Neuronal stem cell (in vitro differentiated cells): ENCODE results near the gene ENPP1.

Experiments
- DNase-seq: peaks from one replicate; pipeline ENCODE4 v3.0.0-alpha.2; 2013; ENCODE audit warnings: low spot score
- H2AFZ ChIP-seq: one replicate; pipeline ENCODE4 v1.6.1; 2013; ENCODE audit warnings: mild to moderate bottlenecking, low read length, inconsistent platforms
- H2AK5ac ChIP-seq: 2 replicates; pipeline ENCODE4 v1.6.1; 2013; ENCODE audit warnings: low read depth, mild to moderate bottlenecking, inconsistent platforms, low read length, moderate library complexity, mixed read lengths
- H2BK120ac ChIP-seq: 2 replicates; pipeline ENCODE4 v1.6.1; 2013; ENCODE audit warnings: low read depth, mild to moderate bottlenecking, inconsistent platforms, low read length, moderate library complexity, mixed read lengths
- H2BK12ac ChIP-seq: one replicate; pipeline ENCODE4 v1.6.1; 2013; ENCODE audit warnings: low read length, inconsistent platforms
- H2BK15ac ChIP-seq: 2 replicates; pipeline ENCODE4 v1.6.1; 2013; ENCODE audit warnings: mild to moderate bottlenecking, low read length, inconsistent platforms, mixed read lengths
- H2BK5ac ChIP-seq: one replicate; pipeline ENCODE4 v1.6.1; 2013; ENCODE audit warnings: inconsistent platforms, mild to moderate bottlenecking, low read length, moderate library complexity
- H3K14ac ChIP-seq: one replicate; pipeline ENCODE4 v1.6.1; 2013; ENCODE audit warnings: low read length, inconsistent platforms
- H3K18ac ChIP-seq: 2 replicates; pipeline ENCODE4 v1.6.1; 2013; ENCODE audit warnings: low read length, inconsistent platforms
- H3K23ac ChIP-seq: 2 replicates; pipeline ENCODE4 v1.6.1; 2013; ENCODE audit warnings: low read depth, mild to moderate bottlenecking, mixed read lengths, low read length, inconsistent platforms; ENCODE audit not compliant: poor library complexity
- H3K27ac ChIP-seq: replicated peaks from 3 replicates; pipeline ENCODE4 v1.5.1; 2013; ENCODE audit warnings: low read length, inconsistent platforms
- H3K27me3 ChIP-seq, 3 experiments: 2 replicates each; pipeline ENCODE4 v1.6.1; 2013; ENCODE audit warnings: low read length in 3 of 3, mild to moderate bottlenecking in 2 of 3, inconsistent platforms in 1 of 3, low read depth in 1 of 3, mixed read lengths in 1 of 3, moderate library complexity in 1 of 3; ENCODE audit not compliant: control insufficient read depth in 3 of 3, insufficient read depth in 3 of 3
- H3K36me3 ChIP-seq, 2 donors: replicated peaks in 1 of 2; 2 replicates each; pipeline ENCODE4 v1.6.1; 2013; ENCODE audit warnings: low read length in 2 of 2; ENCODE audit not compliant: control insufficient read depth in 2 of 2, insufficient read depth in 2 of 2
- H3K4ac ChIP-seq: 2 replicates; pipeline ENCODE4 v1.6.1; 2013; ENCODE audit warnings: inconsistent platforms, mild to moderate bottlenecking, low read length, moderate library complexity
- H3K4me1 ChIP-seq, 2 donors: 1 replicate in 1 of 2; 2 replicates in 1 of 2; pipeline ENCODE4 v1.6.1; 2013; ENCODE audit warnings: low read length in 2 of 2, low read depth in 1 of 2; ENCODE audit not compliant: control insufficient read depth in 2 of 2, insufficient read depth in 1 of 2
- H3K4me2 ChIP-seq: one replicate; pipeline ENCODE4 v1.6.1; 2013; ENCODE audit warnings: mild to moderate bottlenecking, low read length, inconsistent platforms; ENCODE audit not compliant: insufficient read depth, poor library complexity, severe bottlenecking
- H3K4me3 ChIP-seq, 2 donors: 2 replicates each; pipeline ENCODE4 v1.5.1; 2013; ENCODE audit warnings: low read length in 2 of 2, mild to moderate bottlenecking in 2 of 2, inconsistent platforms in 1 of 2, moderate library complexity in 1 of 2
- H3K79me1 ChIP-seq: one replicate; pipeline ENCODE4 v1.6.1; 2013; ENCODE audit warnings: low read depth, mild to moderate bottlenecking, inconsistent platforms, low read length, moderate library complexity
- H3K9ac ChIP-seq: one replicate; pipeline ENCODE4 v1.6.1; 2013; ENCODE audit warnings: mild to moderate bottlenecking, low read depth, low read length, inconsistent platforms; ENCODE audit not compliant: poor library complexity
- H3K9me3 ChIP-seq, 2 donors: replicated peaks in 1 of 2; 2 replicates each; pipeline versions ENCODE3 to v1.6.1; 2013; ENCODE audit warnings: low read length in 2 of 2, mild to moderate bottlenecking in 2 of 2, inconsistent platforms in 1 of 2, low read depth in 1 of 2, mixed read lengths in 1 of 2, moderate library complexity in 1 of 2; ENCODE audit not compliant: control insufficient read depth in 2 of 2, insufficient read depth in 1 of 2
- H4K8ac ChIP-seq: one replicate; pipeline ENCODE4 v1.6.1; 2013; ENCODE audit warnings: low read depth, mild to moderate bottlenecking, inconsistent platforms, low read length, moderate library complexity
- H4K91ac ChIP-seq: one replicate; pipeline ENCODE4 v1.6.1; 2013; ENCODE audit warnings: low read length, low read depth, mild to moderate bottlenecking, inconsistent platforms; ENCODE audit not compliant: poor library complexity
- WGBS, 2 donors: extraction: QIAGEN DNeasy Blood & Tissue Kit; methylation state at CpG; one replicate each; pipeline ENCODE4 v1.1.7; 2013; ENCODE audit warnings: missing lambda C conversion rate in 2 of 2, mixed read lengths in 1 of 2; ENCODE audit not compliant: insufficient read length in 2 of 2, insufficient replicate concordance in 1 of 2; ENCODE audit errors: extremely low coverage in 2 of 2; 5-methylcytosine and 5-hydroxymethylcytosine counted together

ENPP1 gene

DNA sequence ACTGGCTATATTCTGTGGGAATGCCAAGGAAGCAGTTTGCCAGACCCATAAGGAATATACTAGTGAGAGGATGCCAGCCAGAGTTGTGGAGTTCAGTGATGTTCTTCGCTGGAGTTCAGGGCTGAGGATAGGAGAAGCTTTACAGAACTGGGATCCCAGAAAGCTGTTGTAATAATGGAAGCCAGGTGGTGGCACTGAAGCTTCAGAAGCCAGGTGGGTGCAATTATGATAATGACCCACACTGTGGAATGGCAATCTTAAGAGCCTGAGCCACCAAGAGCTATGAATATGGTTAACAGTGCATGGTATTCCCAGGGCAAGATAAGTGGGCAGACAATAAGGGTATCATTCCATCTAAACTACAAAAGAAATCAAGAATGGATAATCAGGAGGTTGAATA lies 25.1 kb upstream of the ENPP1 start:
- no CpG with 5 or more reads among the region's 1 CpG for WGBS, 2 donors

DNA sequence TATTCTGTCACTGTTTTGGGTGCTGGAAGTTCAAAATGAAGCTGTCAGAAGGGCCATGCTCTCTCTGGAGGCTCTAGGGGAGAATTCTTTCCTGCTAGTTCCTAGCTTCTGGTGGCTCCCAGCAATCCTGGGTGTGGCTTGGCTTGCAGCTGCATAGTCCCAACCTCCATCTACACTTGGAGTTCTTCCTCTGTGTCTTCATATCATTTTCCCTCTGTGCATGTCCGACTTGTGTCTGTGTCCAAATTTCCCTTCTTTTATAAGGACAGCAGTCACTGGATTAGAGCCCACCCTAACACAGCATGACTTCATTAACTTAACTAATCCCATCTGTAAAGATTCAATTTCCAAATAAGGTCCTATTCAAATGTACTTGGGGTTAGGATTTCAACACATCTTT lies 23.3 kb upstream of the ENPP1 start:
- no peak for DNase-seq
- Histone ChIP-seq H3K4me2 (no peak overlapping the region), H2BK5ac (no peak overlapping the region), H4K8ac (no peak overlapping the region), H2BK15ac (no peak overlapping the region), H2AFZ (no peak overlapping the region), H3K4me1 (no peaks in the 10 kb centered on the region), H3K23ac (no peak overlapping the region), H3K79me1 (no peaks in the 10 kb centered on the region), H3K9me3 (no peaks in the 10 kb centered on the region), H4K91ac (no peak overlapping the region), H2AK5ac (no peak overlapping the region), H3K18ac (no peak overlapping the region), H3K27ac (no peak overlapping the region), H2BK12ac (no peak overlapping the region), H3K4me3 (no peak overlapping the region), H3K36me3 (no peaks in the 10 kb centered on the region), H3K14ac (no peak overlapping the region), H3K4ac (no peak overlapping the region), H3K9ac (no peak overlapping the region), H3K27me3 (peaks cover 0 to 2% (median 0%) of the 10 kb centered on the region in 3 experiments), H2BK120ac (no peak overlapping the region)
- WGBS, 2 donors: no CpG with 5 or more reads among the region's 1 CpG

More for the DNA sequence above, 25.1 kb upstream of the ENPP1 start:
- H3K23ac ChIP-seq: no peak overlapping the region
- no peaks in the 10 kb centered on the region for H3K79me1 ChIP-seq
- H3K4me1 ChIP-seq: no peaks in the 10 kb centered on the region
- no peak overlapping the region for H3K18ac ChIP-seq
- no peaks in the 10 kb centered on the region for H3K36me3 ChIP-seq
- no peak overlapping the region for H2BK120ac ChIP-seq
- H3K14ac ChIP-seq: no peak overlapping the region
- no peak overlapping the region for H4K8ac ChIP-seq
- no peak for DNase-seq
- no peak overlapping the region for H2BK5ac ChIP-seq
- no peak overlapping the region for H3K4ac ChIP-seq
- H4K91ac ChIP-seq: no peak overlapping the region
- no peak overlapping the region for H2AFZ ChIP-seq
- no peak overlapping the region for H2BK15ac ChIP-seq
- no peaks in the 10 kb centered on the region for H3K9me3 ChIP-seq
- no peak overlapping the region for H2AK5ac ChIP-seq
- H3K4me2 ChIP-seq: no peak overlapping the region
- H3K4me3 ChIP-seq: no peak overlapping the region
- no peak overlapping the region for H2BK12ac ChIP-seq
- H3K27ac ChIP-seq: no peak overlapping the region
- H3K27me3 ChIP-seq: peaks cover 0 to 2% (median 0%) of the 10 kb centered on the region in 3 experiments
- H3K9ac ChIP-seq: no peak overlapping the region

DNA sequence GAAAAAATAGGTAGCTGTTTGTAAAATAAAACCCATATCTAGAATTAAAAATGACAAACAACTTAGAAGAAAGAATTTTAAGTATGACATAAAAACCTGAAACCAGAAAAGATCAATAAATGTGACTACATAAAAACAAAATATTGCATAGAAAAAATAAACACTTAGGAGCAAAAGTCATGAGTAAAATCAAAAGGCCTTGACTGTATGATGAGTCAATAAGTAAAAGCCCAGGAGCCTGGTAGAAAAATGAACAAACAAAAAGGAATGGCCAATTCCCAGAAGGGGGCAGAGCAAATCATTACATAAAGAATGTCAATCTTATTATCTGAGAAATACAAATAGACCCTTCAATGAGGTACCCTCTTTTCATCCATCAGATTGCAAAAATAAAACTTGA lies 20.7 kb upstream of the ENPP1 start:
- no peak overlapping the region for H3K27ac ChIP-seq

DNA sequence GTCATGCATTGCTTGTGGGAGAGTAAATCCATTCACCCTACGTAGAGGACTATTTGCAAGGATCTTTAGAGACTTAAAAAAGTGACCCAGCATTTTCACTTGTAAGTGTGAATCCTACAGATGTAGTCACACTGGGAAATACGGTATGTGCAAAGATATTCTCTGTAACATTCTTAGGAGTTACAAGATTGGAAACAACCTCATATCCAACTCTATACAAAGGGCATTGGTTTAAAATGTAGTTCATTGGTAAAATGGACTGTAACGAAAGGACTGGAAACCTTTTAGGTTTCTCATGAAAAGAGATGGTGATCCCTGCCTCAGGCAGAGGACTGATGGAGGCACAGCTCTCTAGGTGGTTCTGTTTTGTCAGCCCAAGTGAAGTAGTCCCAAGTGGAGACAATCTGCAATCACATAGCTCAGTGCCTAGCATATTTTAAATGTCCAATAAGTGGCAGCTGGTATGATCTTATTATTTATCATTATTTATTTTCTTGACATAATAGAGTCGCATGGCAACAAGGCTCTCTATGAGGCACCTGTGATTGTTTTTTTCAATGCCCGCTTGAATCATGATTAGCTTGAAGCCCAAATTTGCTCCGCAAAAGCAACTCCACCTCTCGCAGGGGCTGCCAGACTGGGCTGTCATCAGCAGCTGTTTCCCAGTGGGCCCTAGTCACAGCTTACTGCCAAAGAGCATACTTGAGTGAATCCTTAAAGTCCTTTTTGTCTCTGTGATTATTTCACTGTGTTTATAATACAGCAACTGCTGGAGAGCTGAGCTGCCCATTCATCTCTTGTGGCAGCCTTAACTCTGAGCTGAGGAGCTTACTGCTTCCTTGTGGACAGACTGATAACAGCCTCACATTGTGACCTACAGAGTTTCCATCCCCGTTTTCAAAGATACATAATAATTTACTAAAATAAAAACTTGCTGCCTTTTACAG lies 19.8 kb upstream of the ENPP1 start:
- no peak overlapping the region for H3K14ac ChIP-seq
- H3K36me3 ChIP-seq: no peaks in the 10 kb centered on the region
- H3K18ac ChIP-seq: no peak overlapping the region
- H2BK15ac ChIP-seq: no peak overlapping the region
- peaks cover 0 to 2% of the 10 kb centered on the region in 2 donors for H3K4me1 ChIP-seq
- no peak overlapping the region for H3K27ac ChIP-seq
- H3K27me3 ChIP-seq: peaks cover 0 to 2% (median 0%) of the 10 kb centered on the region in 3 experiments
- H3K9me3 ChIP-seq: no peaks in the 10 kb centered on the region
- no peak overlapping the region for H2BK12ac ChIP-seq
- no peak overlapping the region for H3K4me3 ChIP-seq
- H3K4me2 ChIP-seq: no peak overlapping the region
- H2AFZ ChIP-seq: no peak overlapping the region
- no peak overlapping the region for H3K4ac ChIP-seq
- WGBS, 2 donors: no CpG with 5 or more reads among the region's 8 CpGs
- no peak overlapping the region for H2AK5ac ChIP-seq
- DNase-seq: no peak
- H4K8ac ChIP-seq: no peak overlapping the region
- H2BK120ac ChIP-seq: no peak overlapping the region
- H3K9ac ChIP-seq: no peak overlapping the region
- H3K79me1 ChIP-seq: no peaks in the 10 kb centered on the region
- no peak overlapping the region for H2BK5ac ChIP-seq
- H4K91ac ChIP-seq: no peak overlapping the region
- no peak overlapping the region for H3K23ac ChIP-seq

More for the DNA sequence above, 20.7 kb upstream of the ENPP1 start:
- Histone ChIP-seq H3K23ac (no peak overlapping the region), H4K91ac (no peak overlapping the region), H2BK5ac (no peak overlapping the region), H3K4me2 (no peak overlapping the region), H3K4me3 (no peak overlapping the region), H3K9me3 (no peaks in the 10 kb centered on the region), H3K4me1 (peaks cover 0 to 2% of the 10 kb centered on the region in 2 donors), H2AFZ (no peak overlapping the region), H3K18ac (no peak overlapping the region), H3K4ac (no peak overlapping the region), H3K79me1 (no peaks in the 10 kb centered on the region), H3K36me3 (no peaks in the 10 kb centered on the region), H4K8ac (no peak overlapping the region), H2BK120ac (no peak overlapping the region), H2AK5ac (no peak overlapping the region), H2BK12ac (no peak overlapping the region), H2BK15ac (no peak overlapping the region), H3K9ac (no peak overlapping the region), H3K27me3 (peaks cover 0 to 2% (median 0%) of the 10 kb centered on the region in 3 experiments), H3K14ac (no peak overlapping the region)
- DNase-seq: no peak
